Measurements from ENCODE around the gene PSORS1C2. TPM values are rescaled to one million over a fixed set of nuclear protein-coding genes. Genes with fewer than 3 reads are reported as not detected.
"Not testable (repeated sequence)": the region's sequence is repeated elsewhere in the genome, so short reads cannot be mapped to it uniquely, and the experiment has no call there.

The PSORS1C2 gene
- total RNA-seq = not detected
- long read RNA-seq = 0 reads

- ATAC-seq (ENCODE audit: poor library complexity) = no peak
- intact Hi-C loops (cut with DNase I) = loop anchor here (5.0 kb wide), 2 partner anchors 53 to 228 kb away; no protein-coding TSS in a partner anchor
- DNase-seq = no peak
Observed at GRCh38 chr6:31138982-31139381, at the start of gene PSORS1C2. TSS of gene PSORS1C2 (minus strand) at chr6:31139066. CDS start at chr6:31139026, 40 bp downstream.

GRCh38 chr6:31187780-31188194 is 48.9 kb upstream of the PSORS1C2 start:
- ATAC-seq (ENCODE audit: poor library complexity) = no peak
- intact Hi-C loops (cut with DNase I) = no loop called here
- DNase-seq = no peak

- intact Hi-C loops (cut with DNase I) = no loop called here
- ATAC-seq (ENCODE audit: poor library complexity) = peak; percentile 67
- DNase-seq = peak; percentile 90
Observed at GRCh38 chr6:31186052-31186734, 47.3 kb upstream of the PSORS1C2 start.

- DNase-seq; intact Hi-C loops (cut with DNase I); ATAC-seq (ENCODE audit: poor library complexity): not testable (repeated sequence)
Observed at GRCh38 chr6:31185695-31186051, 46.8 kb upstream of the PSORS1C2 start.

GRCh38 chr6:31183859-31184258 is 45.0 kb upstream of the PSORS1C2 start:
- DNase-seq; ATAC-seq (ENCODE audit: poor library complexity); intact Hi-C loops (cut with DNase I): not testable (repeated sequence)

- DNase-seq; ATAC-seq (ENCODE audit: poor library complexity); intact Hi-C loops (cut with DNase I): not testable (repeated sequence)
Observed at GRCh38 chr6:31183287-31183686, 44.4 kb upstream of the PSORS1C2 start.

- ATAC-seq (ENCODE audit: poor library complexity) = peak; percentile 97
- peak; percentile 82 for DNase-seq
- intact Hi-C loops (cut with DNase I) = no loop called here
Observed at GRCh38 chr6:31180500-31180899, 41.6 kb upstream of the PSORS1C2 start.

- intact Hi-C loops (cut with DNase I) = no loop called here
- no peak for DNase-seq
- no peak for ATAC-seq (ENCODE audit: poor library complexity)
Observed at GRCh38 chr6:31179896-31180295, 41.0 kb upstream of the PSORS1C2 start.

GRCh38 chr6:31179042-31179386 is 40.1 kb upstream of the PSORS1C2 start:
- DNase-seq = no peak
- ATAC-seq (ENCODE audit: poor library complexity) = no peak
- intact Hi-C loops (cut with DNase I) = no loop called here

GRCh38 chr6:31178143-31179041 is 39.5 kb upstream of the PSORS1C2 start:
- intact Hi-C loops (cut with DNase I) = no loop called here
- no peak for ATAC-seq (ENCODE audit: poor library complexity)
- DNase-seq = no peak

- no peak for ATAC-seq (ENCODE audit: poor library complexity)
- DNase-seq = no peak
- intact Hi-C loops (cut with DNase I) = no loop called here
Observed at GRCh38 chr6:31175971-31176370, 37.1 kb upstream of the PSORS1C2 start.

- no peak for ATAC-seq (ENCODE audit: poor library complexity)
- intact Hi-C loops (cut with DNase I) = no loop called here
- no peak for DNase-seq
Observed at GRCh38 chr6:31174378-31174777, 35.5 kb upstream of the PSORS1C2 start.

- DNase-seq = no peak
- no peak for ATAC-seq (ENCODE audit: poor library complexity)
- intact Hi-C loops (cut with DNase I) = no loop called here
Observed at GRCh38 chr6:31173406-31173805, 34.5 kb upstream of the PSORS1C2 start.

- intact Hi-C loops (cut with DNase I) = no loop called here
- DNase-seq (no peak), ATAC-seq (ENCODE audit: poor library complexity) (no peak)
Observed at GRCh38 chr6:31172973-31173384, 34.1 kb upstream of the PSORS1C2 start.

GRCh38 chr6:31171931-31172905 is 33.4 kb upstream of the PSORS1C2 start:
- DNase-seq (no peak), ATAC-seq (ENCODE audit: poor library complexity) (no peak)
- intact Hi-C loops (cut with DNase I) = no loop called here

GRCh38 chr6:31170987-31171671 is 32.3 kb upstream of the PSORS1C2 start:
- ATAC-seq (ENCODE audit: poor library complexity) (no peak), DNase-seq (no peak)
- intact Hi-C loops (cut with DNase I) = no loop called here

- intact Hi-C loops (cut with DNase I) = no loop called here
- ATAC-seq (ENCODE audit: poor library complexity) = no peak
- DNase-seq = no peak
Observed at GRCh38 chr6:31170600-31170881, 31.7 kb upstream of the PSORS1C2 start, which contains the start of gene POU5F1. TSS of gene POU5F1 (minus strand) at chr6:31170682. CDS start at chr6:31170620, 62 bp downstream.

GRCh38 chr6:31169858-31170599 is 31.2 kb upstream of the PSORS1C2 start:
- ATAC-seq (ENCODE audit: poor library complexity); intact Hi-C loops (cut with DNase I): not testable (repeated sequence)

More at GRCh38 chr6:31169858-31170599, 31.2 kb upstream of the PSORS1C2 start:
- not testable (repeated sequence) for DNase-seq

Measured in Right ventricle myocardium superior (tissue), 1 donor.